GM19397 (cell line): ENCODE data around the gene ISOC2.

Experiments
- ATAC-seq: cut with Tn5 transposase; IDR thresholded peaks from one replicate; pipeline ENCODE4 v1.9.1; 2021; ENCODE audit warnings: mild to moderate bottlenecking, moderate library complexity; ENCODE audit not compliant: unreplicated experiment

The ISOC2 gene

DNA sequence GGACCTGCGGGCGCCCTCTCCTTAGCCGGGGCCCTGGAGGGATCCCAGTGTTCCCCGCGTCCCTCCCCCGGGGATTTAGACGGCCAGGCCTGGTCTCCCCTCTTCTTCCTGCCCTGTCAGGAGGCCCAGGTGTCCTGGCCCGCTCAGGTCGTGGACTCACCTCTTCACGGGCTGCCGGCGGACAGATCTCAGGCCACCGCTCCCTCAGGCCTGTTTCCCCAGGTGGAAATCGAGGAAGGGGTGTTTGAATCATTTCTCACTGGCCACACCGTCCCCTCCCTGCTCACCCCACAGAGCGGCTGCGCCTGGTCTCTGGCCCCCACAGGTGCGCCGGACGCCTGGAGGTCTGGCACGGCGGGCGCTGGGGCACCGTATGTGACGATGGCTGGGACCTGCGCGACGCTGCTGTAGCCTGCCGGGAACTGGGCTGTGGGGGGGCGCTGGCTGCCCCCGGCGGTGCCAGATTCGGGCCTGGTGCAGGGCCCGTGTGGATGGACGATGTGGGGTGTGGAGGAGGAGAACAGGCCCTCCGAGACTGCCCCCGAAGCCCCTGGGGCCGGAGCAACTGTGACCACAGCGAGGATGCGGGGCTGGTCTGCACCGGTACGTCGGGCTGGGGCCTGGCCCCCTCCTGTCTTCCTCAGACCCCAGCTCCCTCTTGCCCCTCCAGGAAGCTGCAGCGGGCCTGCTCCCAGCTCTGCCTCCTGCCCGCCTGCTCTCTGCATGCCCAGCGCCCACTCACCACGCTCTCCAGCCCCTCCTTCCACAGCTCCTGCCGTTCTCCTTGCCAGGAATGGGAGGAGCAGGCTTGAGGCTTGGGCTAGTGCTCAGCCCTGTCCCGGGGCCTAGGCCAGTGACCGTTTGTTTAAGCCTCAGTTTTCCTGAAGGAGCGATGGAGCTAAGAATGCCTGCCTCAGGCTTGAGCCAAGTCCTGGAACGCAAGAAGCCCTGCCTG, 29.3 kb upstream of the ISOC2 start:
- ATAC-seq: no peak

- ATAC-seq: no peak
Observed at GRCh38 chr19:55489711-55490477, 28.5 kb upstream of the ISOC2 start.

GRCh38 chr19:55488986-55489710, 27.7 kb upstream of the ISOC2 start:
- no peak for ATAC-seq

DNA sequence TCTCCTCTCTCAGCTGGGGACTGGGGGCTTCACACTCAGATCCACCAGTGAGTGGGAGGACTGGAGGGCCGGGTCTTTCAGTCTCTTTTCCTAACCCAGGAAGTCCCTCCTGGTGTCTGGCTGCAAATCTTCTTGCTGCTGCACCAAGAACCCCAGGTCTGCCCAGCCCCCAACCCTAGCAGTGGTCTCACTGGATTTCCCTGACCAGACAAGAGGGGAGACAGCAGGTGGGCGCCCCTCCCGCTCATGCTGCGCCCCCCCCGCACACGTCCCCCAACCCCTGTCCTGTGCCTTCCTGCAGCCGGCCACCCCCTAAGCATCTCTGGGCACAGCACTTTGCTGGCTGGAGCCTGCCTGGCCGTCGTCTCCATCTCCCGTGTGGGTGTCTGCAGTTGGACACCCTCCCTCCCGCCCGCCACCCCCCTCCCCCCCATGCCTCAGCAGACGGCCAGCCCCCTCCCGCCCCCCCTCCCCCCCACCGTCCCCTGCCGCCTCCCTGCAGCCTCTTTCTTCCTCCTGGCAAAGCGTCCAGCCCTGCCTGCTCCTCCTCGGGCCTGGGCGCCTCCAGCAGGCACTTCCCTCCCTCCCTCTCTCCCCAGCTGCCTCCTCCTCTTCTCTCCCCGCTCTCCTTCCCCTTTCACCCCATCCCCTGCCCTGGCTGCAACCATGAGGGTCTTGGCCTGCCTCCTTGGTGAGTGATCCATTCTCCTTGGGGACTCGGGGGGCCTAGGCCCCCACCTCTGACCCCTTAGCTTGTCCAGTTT, 26.7 kb upstream of the ISOC2 start, which contains the start of gene SSC5D:
TSS of gene SSC5D (plus strand) at position 513 of the 764 bp plus-strand sequence. CDS start at position 667, 154 bp downstream.
- no peak for ATAC-seq

- ATAC-seq: no peak
Observed at GRCh38 chr19:55486971-55487923, 25.8 kb upstream of the ISOC2 start.

- no peak for ATAC-seq
Observed at GRCh38 chr19:55486043-55486970, 24.9 kb upstream of the ISOC2 start.

GRCh38 chr19:55485439-55486011, 24.1 kb upstream of the ISOC2 start:
- no peak for ATAC-seq

DNA sequence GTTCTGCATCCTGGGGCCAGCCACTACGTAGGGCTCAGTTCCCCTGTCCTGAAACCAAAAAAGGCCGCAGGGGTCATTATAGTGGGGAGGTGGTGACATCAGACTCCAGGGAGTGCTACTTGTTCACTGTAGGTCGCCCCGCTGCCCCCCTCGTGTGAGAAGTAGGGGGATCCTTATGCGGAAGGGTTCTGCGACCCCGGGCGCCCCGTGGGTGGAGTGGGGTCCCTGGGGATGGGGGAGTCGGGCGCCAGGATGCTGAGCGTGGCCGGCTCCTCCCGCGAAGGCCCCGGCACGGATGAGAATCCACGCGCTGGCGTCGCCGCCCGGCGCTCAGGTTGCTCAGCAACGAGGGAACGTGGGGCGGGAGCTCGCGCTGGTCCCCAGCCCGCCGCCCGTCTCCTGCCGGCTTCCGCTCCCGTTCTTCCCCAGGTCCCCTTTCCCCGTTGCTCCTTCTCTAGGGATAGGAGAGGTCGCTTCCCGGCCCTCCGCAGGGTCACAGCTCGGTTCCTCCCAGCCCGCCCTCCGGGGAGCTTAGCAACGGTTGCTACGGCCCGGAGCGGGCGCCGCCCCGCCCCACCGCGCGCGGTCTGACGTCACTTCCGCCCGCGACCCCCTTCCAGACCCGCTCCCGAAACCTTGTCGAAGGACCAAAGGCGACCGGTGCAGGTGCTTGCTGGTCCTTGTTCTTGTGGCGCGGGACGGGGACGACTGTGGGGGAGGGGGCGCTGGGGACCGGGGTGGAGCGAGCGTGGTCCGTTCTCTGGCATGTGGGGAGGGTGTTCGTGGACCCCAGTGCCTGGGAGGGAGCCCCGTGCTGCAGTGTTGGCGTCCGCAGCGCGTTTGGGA, 23.4 kb upstream of the ISOC2 start, which contains the start of gene NAT14:
TSS of gene NAT14 (plus strand) at position 596 of the 846 bp plus-strand sequence. CDS start 521 bp downstream, outside the sequence.
- peak; percentile 58 for ATAC-seq

GRCh38 chr19:55483706-55484592, 22.5 kb upstream of the ISOC2 start:
- no peak for ATAC-seq

DNA sequence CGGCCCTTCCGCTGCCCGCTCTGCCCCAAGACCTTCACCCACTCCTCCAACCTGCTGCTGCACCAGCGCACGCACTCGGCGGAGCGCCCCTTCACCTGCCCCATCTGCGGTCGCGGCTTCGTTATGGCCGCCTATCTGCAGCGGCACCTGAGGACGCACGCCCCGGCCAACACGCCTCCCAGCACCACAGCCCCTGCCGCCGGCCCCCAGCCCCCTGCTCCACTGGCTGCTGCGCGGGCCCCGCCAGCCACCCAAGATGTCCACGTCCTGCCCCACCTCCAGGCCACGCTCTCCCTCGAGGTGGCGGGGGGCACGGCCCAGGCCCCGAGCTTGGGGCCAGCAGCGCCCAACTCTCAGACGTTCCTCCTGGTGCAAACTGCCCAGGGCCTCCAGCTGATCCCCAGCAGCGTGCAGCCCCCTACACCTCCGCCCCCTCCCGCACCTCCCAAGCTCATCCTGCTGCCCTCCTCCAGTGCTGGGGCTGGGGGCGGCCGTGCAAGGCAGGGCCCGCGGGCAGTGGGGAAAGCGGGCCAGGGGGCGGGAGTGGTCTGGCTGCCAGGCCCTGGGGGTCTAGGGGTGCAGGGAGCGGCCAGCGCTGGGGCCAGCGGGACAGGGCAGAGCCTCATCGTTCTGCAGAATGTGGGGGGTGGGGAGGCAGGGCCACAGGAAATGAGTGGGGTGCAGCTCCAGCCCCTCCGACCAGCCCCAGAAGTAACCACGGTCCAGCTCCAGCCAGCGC, 21.7 kb upstream of the ISOC2 start:
- no peak for ATAC-seq

DNA sequence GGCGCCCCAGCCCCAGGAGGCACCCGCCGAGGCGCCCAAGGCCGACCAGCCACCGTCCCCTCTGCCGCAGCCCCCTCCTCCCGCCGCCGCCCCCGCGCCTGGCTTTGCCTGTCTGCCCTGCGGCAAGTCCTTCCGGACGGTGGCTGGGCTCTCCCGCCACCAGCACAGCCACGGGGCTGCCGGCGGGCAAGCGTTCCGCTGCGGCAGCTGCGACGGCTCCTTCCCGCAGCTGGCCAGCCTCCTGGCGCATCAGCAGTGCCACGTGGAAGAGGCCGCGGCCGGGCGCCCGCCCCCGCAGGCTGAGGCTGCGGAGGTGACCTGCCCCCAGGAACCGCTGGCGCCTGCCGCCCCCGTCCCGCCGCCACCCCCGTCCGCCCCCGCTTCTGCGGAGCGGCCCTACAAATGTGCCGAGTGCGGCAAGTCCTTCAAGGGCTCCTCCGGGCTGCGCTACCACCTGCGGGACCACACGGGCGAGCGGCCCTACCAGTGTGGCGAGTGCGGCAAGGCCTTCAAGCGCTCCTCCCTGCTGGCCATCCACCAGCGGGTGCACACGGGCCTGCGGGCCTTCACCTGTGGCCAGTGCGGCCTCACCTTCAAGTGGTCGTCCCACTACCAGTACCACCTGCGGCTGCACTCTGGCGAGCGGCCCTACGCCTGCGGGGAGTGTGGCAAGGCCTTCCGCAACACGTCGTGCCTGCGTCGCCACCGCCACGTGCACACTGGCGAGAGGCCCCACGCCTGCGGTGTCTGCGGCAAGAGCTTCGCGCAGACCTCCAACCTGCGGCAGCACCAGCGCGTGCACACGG, 20.9 kb upstream of the ISOC2 start:
- no peak for ATAC-seq

DNA sequence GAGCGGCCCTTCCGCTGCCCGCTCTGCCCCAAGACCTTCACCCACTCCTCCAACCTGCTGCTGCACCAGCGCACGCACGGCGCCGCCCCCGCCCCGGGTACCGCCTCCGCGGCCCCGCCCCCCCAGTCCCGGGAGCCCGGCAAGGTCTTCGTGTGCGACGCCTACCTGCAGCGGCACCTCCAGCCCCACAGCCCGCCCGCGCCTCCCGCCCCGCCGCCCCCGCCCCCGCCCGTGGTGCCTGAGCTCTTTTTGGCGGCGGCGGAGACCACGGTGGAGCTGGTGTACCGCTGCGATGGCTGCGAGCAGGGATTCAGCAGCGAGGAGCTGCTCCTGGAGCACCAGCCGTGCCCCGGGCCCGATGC, 20.3 kb upstream of the ISOC2 start:
- no peak for ATAC-seq

GRCh38 chr19:55481148-55481793, 19.8 kb upstream of the ISOC2 start:
- ATAC-seq: no peak
